Measurements from ENCODE around the gene FGD3.

FGD3 gene

GRCh38 chr9:93051680-93052089, 104.4 kb downstream of the FGD3 start:
- H3K9me2 ChIP-seq (replicated peaks; ENCODE audit: insufficient read depth, low read length), result no peaks in the 10 kb centered on the region
- no peaks in the 10 kb centered on the region for H3K36me3 ChIP-seq (ENCODE audit: low read length)
- TF ChIP-seq EZH2phosphoT487 (conservative IDR thresholded peaks at IDR 0.05; ENCODE audit: low read length), result no peak
- no peak for TF ChIP-seq CTCF (IDR thresholded peaks at IDR 0.05; ENCODE audit: insufficient read depth, low read length, poor library complexity, severe bottlenecking)
- no peak overlapping the region for H3K9ac ChIP-seq (ENCODE audit: low read length)
- no peak overlapping the region for H3K4me2 ChIP-seq (ENCODE audit: low read depth, low read length, poor library complexity, severe bottlenecking)
- no peaks in the 10 kb centered on the region for H3K9me3 ChIP-seq (ENCODE audit: insufficient read depth, low read length)
- no peak overlapping the region for H2AFZ ChIP-seq (ENCODE audit: low read depth, low read length, severe bottlenecking)
- H3K27ac ChIP-seq (ENCODE audit: low read depth, low read length), result no peak overlapping the region
- no peaks in the 10 kb centered on the region for H3F3A ChIP-seq (ENCODE audit: insufficient read depth)
- no peaks in the 10 kb centered on the region for H3K27me3 ChIP-seq (ENCODE audit: low read length)
- no peaks in the 10 kb centered on the region for H3K79me2 ChIP-seq (ENCODE audit: insufficient read depth, low read length)
- H4K20me1 ChIP-seq (ENCODE audit: low read depth, low read length), result no peaks in the 10 kb centered on the region
- no peak overlapping the region for H3K4me3 ChIP-seq (ENCODE audit: insufficient read depth, low read length, poor library complexity, severe bottlenecking)

- peaks cover 3% of the 10 kb centered on the region; the same call in 1 of the 2 replicates for H3F3A ChIP-seq (ENCODE audit: insufficient read depth)
- H3K36me3 ChIP-seq (ENCODE audit: low read length), result no peaks in the 10 kb centered on the region
- no peak overlapping the region for H3K4me3 ChIP-seq (ENCODE audit: insufficient read depth, low read length, poor library complexity, severe bottlenecking)
- no peaks in the 10 kb centered on the region for H3K9me3 ChIP-seq (ENCODE audit: insufficient read depth, low read length)
- H3K9ac ChIP-seq (ENCODE audit: low read length), result no peak overlapping the region
- H3K27ac ChIP-seq (ENCODE audit: low read depth, low read length), result no peak overlapping the region
- no peak for TF ChIP-seq CTCF (IDR thresholded peaks at IDR 0.05; ENCODE audit: insufficient read depth, low read length, poor library complexity, severe bottlenecking)
- no peak for TF ChIP-seq EZH2phosphoT487 (conservative IDR thresholded peaks at IDR 0.05; ENCODE audit: low read length)
- H4K20me1 ChIP-seq (ENCODE audit: low read depth, low read length), result no peaks in the 10 kb centered on the region
- H3K27me3 ChIP-seq (ENCODE audit: low read length), result no peaks in the 10 kb centered on the region
- no peak overlapping the region for H2AFZ ChIP-seq (ENCODE audit: low read depth, low read length, severe bottlenecking)
- H3K4me2 ChIP-seq (ENCODE audit: low read depth, low read length, poor library complexity, severe bottlenecking), result no peak overlapping the region
- no peaks in the 10 kb centered on the region for H3K9me2 ChIP-seq (replicated peaks; ENCODE audit: insufficient read depth, low read length)
- H3K79me2 ChIP-seq (ENCODE audit: insufficient read depth, low read length), result no peaks in the 10 kb centered on the region
These were observed 105.6 kb downstream of the FGD3 start for GRCh38 chr9:93052791-93053540.

- no peaks in the 10 kb centered on the region for H3K79me2 ChIP-seq (ENCODE audit: insufficient read depth, low read length)
- H3K36me3 ChIP-seq (ENCODE audit: low read length), result no peaks in the 10 kb centered on the region
- no peak overlapping the region for H3K9ac ChIP-seq (ENCODE audit: low read length)
- H3K9me2 ChIP-seq (replicated peaks; ENCODE audit: insufficient read depth, low read length), result no peaks in the 10 kb centered on the region
- H3F3A ChIP-seq (ENCODE audit: insufficient read depth), result peaks cover 5% of the 10 kb centered on the region; the same call in 1 of the 2 replicates
- H2AFZ ChIP-seq (ENCODE audit: low read depth, low read length, severe bottlenecking), result no peak overlapping the region
- H4K20me1 ChIP-seq (ENCODE audit: low read depth, low read length), result no peaks in the 10 kb centered on the region
- H3K27me3 ChIP-seq (ENCODE audit: low read length), result no peaks in the 10 kb centered on the region
- TF ChIP-seq EZH2phosphoT487 (conservative IDR thresholded peaks at IDR 0.05; ENCODE audit: low read length), result no peak
- no peak for TF ChIP-seq CTCF (IDR thresholded peaks at IDR 0.05; ENCODE audit: insufficient read depth, low read length, poor library complexity, severe bottlenecking)
- no peak overlapping the region for H3K4me2 ChIP-seq (ENCODE audit: low read depth, low read length, poor library complexity, severe bottlenecking)
- no peak overlapping the region for H3K4me3 ChIP-seq (ENCODE audit: insufficient read depth, low read length, poor library complexity, severe bottlenecking)
- no peaks in the 10 kb centered on the region for H3K9me3 ChIP-seq (ENCODE audit: insufficient read depth, low read length)
- H3K27ac ChIP-seq (ENCODE audit: low read depth, low read length), result no peak overlapping the region
These were observed 106.5 kb downstream of the FGD3 start for GRCh38 chr9:93053781-93054331.

Data from SU-DHL-6 (cell line).